GM19035 (cell line): ENCODE measurements around the gene TFAP2A.

ENCODE experiments used
- ATAC-seq: cut with Tn5 transposase; IDR thresholded peaks from one replicate; pipeline ENCODE4 v1.9.1; 2021; ENCODE audit not compliant: unreplicated experiment

Gene TFAP2A

GRCh38 chr6:10401004-10401536 lies 13.8 kb downstream of the TFAP2A start:
- ATAC-seq, result no peak

- no peak for ATAC-seq
Observed at GRCh38 chr6:10400330-10400729, 14.5 kb downstream of the TFAP2A start.

GRCh38 chr6:10399451-10399850 lies 15.4 kb downstream of the TFAP2A start:
- no peak for ATAC-seq

- no peak for ATAC-seq
Observed at GRCh38 chr6:10398446-10399218, 16.2 kb downstream of the TFAP2A start.

GRCh38 chr6:10397756-10398445 lies 17.0 kb downstream of the TFAP2A start:
- ATAC-seq, result no peak

- ATAC-seq, result no peak
Observed at GRCh38 chr6:10396785-10397184, 18.1 kb downstream of the TFAP2A start.

- no peak for ATAC-seq
Observed at GRCh38 chr6:10395704-10396546, 18.9 kb downstream of the TFAP2A start.

- no peak for ATAC-seq
Observed at GRCh38 chr6:10395171-10395703, 19.6 kb downstream of the TFAP2A start.

GRCh38 chr6:10393544-10394225 lies 21.2 kb downstream of the TFAP2A start:
- no peak for ATAC-seq

- ATAC-seq, result no peak
Observed at GRCh38 chr6:10391799-10392198, 23.1 kb downstream of the TFAP2A start.

- ATAC-seq, result no peak
Observed at GRCh38 chr6:10391299-10391630, 23.6 kb downstream of the TFAP2A start.

- no peak for ATAC-seq
Observed at GRCh38 chr6:10390495-10391298, 24.2 kb downstream of the TFAP2A start.

GRCh38 chr6:10389739-10390494 lies 25.0 kb downstream of the TFAP2A start:
- no peak for ATAC-seq

GRCh38 chr6:10386756-10387654 lies 27.9 kb downstream of the TFAP2A start:
- no peak for ATAC-seq

GRCh38 chr6:10386220-10386619 lies 28.7 kb downstream of the TFAP2A start:
- ATAC-seq, result no peak

- no peak for ATAC-seq
Observed at GRCh38 chr6:10385524-10386132, 29.2 kb downstream of the TFAP2A start.

- no peak for ATAC-seq
Observed at GRCh38 chr6:10384610-10385523, 30.0 kb downstream of the TFAP2A start.
